Measurements from ENCODE around the gene ZNF766.
"Not testable (repeated sequence)": the region's sequence is repeated elsewhere in the genome, so short reads cannot be mapped to it uniquely, and the experiment has no call there.

ZNF766 gene

DNA sequence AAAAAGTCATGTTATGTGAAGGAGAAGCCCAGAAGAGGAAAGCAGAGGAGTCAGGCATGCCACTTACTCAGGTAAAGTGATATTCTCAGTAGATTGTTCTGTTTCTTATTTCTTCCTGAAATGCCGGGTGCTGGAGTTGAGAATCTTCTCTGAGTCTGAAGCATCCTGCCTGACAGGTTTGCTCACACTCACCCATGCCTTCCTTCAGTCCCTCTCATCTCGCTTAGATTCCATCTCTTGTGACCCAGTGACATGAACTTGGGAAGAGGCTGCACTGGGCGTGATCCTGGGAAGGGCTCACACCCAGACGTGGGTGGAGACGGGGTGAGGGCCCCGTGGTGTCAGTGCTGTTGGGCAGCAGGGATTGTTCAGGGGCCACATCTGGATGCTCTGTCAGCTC is 8.1 kb downstream of the ZNF766 start:
- no peak for DNase-seq

GRCh38 chr19:52286256-52286655 is 16.9 kb downstream of the ZNF766 start:
- DNase-seq, result no peak

DNA sequence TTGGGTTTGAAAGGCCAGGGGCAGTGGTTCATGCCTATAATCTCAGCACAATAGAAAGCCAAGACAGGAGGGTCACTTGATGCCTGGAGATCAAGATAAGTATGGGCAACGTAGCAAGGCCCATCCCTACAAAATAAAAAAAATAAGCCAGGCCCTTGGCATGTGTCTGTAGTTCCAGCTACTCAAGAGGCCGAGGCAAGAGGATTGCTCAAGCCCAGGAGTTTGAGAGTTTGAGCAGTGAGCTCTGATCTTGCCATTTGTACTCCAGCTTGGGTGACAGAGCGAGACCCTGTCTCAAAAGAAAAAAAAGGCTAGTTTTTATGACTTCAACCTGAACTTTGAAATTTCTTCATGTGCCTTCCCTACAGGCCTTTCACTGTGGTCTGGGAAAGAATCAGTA is 22.4 kb downstream of the ZNF766 start:
- DNase-seq, result no peak

- not testable (repeated sequence) for DNase-seq
Measured at GRCh38 chr19:52292946-52293345, 23.6 kb downstream of the ZNF766 start.

GRCh38 chr19:52296400-52296772 is 27.0 kb downstream of the ZNF766 start:
- DNase-seq, result no peak

DNA sequence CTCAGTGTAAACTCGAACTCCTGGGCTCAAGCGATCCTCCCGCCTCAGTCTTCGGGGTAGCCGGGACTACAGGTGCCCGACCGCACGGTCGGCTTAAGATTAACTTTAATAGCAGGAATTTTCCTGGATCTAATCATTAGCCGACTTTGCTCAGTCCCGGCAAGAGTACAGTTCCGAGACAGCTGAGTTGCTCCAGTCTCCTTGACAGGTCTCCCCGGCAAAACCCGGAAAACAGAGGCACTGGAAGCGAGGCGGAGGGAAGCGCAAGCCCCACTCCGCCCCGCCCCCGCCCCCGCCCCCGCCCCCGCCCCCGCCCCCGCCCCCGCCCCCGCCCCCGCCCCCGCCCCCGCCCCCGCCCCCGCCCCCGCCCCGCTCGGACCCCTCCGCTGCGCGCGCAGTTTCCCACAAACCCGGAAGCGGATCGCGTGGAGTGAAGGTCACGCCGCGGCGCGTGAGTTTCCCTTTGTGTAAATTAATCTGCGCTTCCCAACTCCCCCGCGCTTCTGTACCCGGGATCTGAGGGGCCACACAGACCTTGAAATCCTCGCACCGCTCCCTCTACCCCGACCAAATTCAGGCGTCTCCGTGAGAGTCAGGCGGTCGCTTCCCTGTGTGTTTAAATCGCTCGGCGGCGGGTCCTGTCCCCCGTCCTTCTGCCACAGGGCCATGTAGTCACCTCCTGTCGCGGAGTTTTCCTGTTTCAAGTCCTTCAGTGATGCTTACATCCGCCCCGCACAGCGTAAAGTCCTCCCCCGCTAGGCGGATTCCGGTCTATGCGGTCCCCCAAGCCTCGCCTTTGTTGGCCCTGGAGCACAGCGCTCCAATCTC is 27.6 kb downstream of the ZNF766 start, which contains the start of gene ZNF480:
ZNF480 (plus strand) TSS at position 397 of the 828 bp plus-strand sequence. CDS start 3,244 bp downstream, outside the sequence.
- DNase-seq, result peak; percentile 84

- DNase-seq, result no peak
Measured at GRCh38 chr19:52297601-52298364, 28.4 kb downstream of the ZNF766 start.

GRCh38 chr19:52307275-52307674 is 37.9 kb downstream of the ZNF766 start:
- DNase-seq, result peak; percentile 17

DNA sequence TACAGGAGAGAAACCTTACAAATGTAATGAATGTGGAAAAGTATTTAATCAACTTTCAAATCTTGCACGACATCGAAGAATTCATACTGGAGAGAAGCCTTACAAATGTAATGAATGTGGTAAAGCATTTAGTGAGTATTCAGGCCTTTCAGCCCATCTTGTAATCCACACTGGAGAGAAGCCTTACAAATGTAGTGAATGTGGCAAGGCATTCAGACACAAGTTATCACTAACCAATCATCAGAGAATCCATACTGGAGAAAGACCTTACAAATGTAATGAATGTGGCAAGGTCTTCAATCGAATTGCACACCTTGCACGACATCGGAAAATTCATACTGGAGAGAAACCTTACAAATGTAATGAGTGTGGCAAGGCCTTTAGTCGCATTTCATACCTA is 53.0 kb downstream of the ZNF766 start:
- DNase-seq, result no peak

- DNase-seq, result peak; percentile 3
Measured at GRCh38 chr19:52331757-52332156, 62.4 kb downstream of the ZNF766 start.

DNA sequence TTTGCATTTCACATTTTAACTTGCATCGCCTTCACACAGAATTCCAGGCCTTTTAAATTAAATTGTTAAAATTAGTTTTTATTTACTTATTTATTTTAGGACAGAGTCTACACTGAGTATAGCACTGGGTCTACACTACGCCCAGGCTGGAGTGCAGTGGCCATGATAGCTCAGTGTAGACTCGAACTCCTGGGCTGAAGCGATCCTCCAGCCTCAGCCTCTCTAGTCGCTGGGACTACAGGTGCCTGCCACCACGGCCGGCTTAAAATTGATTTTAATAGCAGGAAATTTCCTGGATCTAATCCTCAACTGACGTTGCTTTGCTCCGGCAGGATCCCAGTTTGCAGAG is 66.4 kb downstream of the ZNF766 start:
- DNase-seq, result no peak

GRCh38 chr19:52336117-52336790 is 66.9 kb downstream of the ZNF766 start, which contains the start of gene ZNF610:
Gene ZNF610, plus strand, starts transcription at chr19:52336243. Its CDS starts 12,930 bp downstream, at chr19:52349173.
- DNase-seq, result peak; percentile 86

DNA sequence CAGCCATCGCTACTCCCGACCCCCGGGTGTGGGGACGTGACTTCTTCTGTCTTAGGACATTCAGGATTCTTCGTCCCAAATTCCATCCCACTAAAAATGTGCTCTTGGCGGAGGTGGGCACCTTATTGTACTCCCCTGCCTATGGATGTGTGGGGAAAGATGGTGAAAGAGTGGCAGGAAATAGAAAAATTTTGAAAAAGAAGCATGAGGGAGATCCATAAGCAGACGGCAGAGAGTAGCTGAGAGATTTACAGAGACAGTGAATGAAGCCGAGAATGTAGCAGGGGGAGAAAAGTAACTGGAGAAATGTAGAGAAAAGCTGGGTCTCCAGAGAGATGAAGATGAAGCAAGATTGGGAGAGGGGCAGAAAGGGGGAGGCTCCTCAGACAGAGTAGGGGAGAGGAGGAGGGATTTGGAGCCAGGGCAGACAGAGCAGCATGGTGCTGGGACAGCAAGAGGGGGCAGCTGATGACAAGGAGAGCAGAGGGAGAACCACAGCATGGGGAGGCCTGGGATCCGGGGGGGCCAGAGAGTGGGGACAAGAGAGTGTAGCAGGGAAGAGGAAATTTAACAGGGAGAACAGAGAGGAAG is 67.5 kb downstream of the ZNF766 start:
- DNase-seq, result no peak

GRCh38 chr19:52339022-52339421 is 69.6 kb downstream of the ZNF766 start:
- not testable (repeated sequence) for DNase-seq

DNA sequence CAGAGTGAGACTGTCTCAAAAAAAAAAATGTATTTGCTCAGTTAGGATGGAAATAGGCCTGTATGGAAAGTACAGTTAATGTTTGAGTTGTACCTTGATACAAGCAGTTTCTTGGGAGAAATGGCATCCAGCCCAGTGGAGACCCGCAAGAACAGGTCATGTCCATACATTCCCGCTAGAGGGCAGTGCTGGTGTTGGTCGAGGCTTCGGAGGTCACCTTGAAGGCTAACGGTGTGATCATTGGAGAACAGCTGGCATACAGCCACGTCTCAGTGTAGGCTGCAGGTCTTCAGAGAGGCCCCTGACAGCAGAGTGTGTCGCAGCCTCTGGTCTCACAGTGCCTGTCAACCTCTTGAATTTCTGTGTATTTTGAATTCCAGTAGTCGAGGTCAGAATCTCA is 74.2 kb downstream of the ZNF766 start:
- peak; percentile 68 for DNase-seq

DNA sequence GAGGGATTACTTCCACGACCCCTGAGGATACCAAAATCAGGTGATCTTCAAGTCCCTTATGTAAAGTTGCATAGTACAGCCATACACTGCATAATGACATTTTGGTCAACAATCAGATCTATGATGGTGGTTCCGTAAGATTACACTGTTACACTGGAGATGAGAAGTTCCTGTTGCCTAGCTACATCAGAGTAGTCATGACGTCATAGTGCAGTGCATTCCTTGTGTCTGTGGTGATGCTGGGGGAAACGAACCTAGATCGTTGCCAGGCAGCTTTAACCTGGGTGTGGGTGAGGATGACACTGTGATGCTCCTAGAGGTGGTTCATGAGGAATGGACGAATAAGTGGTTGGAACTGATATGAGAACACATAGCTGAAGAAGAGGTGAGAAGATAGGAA is 75.8 kb downstream of the ZNF766 start:
- DNase-seq, result no peak

Data from CD4-positive, alpha-beta T cell treated with Interleukin-21 for 1 hour (primary cell).